Ovary (tissue), 3 donors: ENCODE measurements around the gene F8A3.
"Not testable (repeated sequence)": the region's sequence is repeated elsewhere in the genome, so short reads cannot be mapped to it uniquely, and the experiment has no call there.

Experiments used
- CTCF ChIP-seq, 3 donors: fragments of 450-650 bp in 2 of 3; fragments of 200-600 bp in 1 of 3; IDR thresholded peaks; one replicate each; pipeline versions ENCODE4 v1.5.1 to v1.8.0; 2016 to 2022; ENCODE audit warnings: antibody characterized with exemption in 3 of 3, mild to moderate bottlenecking in 1 of 3
- EP300 ChIP-seq: sonication (generic); formaldehyde crosslinking; IDR thresholded peaks from one replicate; pipeline ENCODE4 v1.6.1; 2017; ENCODE audit warnings: antibody characterized with exemption
- donor health status: DM: no; HTN: no; CAD: no.

GRCh38 chrX:155495134-155495533 is 36.7 kb upstream of the F8A3 start:
- not testable (repeated sequence) for TF ChIP-seq CTCF (IDR thresholded peaks at IDR 0.05); EP300
